ENCODE results near the gene HYAL2. TPM values are rescaled to one million over a fixed set of nuclear protein-coding genes. Genes with fewer than 3 reads are reported as not detected.

HYAL2 gene
- total and polyA plus RNA-seq, 2 of the 8 experiments (the other 6 are each of a cell fraction or from before 2014, with no cell fraction given), result 51.9 to 176 TPM

DNA sequence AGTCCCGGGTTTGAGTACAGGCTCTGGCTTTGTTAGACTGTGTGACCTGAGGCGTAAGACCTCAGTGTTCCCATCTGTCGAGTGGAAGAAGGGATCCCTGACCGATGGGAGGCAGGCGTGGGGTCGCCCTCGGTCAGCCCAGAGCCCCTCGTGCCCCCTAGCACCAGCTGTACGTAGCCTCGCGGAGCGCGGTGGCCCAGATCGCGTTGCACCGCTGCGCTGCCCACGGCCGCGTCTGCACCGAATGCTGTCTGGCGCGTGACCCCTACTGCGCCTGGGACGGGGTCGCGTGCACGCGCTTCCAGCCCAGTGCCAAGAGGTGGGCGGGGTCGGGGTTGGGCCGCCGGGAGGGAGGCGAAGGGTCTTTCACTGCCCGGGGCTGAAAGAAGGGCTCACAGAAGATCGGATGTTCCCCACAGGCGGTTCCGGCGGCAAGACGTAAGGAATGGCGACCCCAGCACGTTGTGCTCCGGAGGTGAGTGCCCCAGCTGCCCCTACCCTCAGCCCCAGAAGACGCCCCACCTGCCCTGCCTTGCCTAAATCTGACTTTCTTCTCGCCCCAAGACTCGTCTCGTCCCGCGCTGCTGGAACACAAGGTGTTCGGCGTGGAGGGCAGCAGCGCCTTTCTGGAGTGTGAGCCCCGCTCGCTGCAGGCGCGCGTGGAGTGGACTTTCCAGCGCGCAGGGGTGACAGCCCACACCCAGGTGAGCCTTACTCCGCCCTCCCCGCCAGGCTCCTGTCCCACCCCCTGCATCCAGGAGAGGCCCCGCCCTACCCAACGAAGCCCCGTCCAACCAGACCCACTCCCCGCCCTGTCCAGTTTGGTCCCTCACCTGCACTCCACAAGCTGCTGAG lies 47.2 kb downstream of the HYAL2 start:
- peak overlapping the region; percentile 70 for H4K8ac ChIP-seq (ENCODE audit: extremely low read depth, insufficient read depth, low read length)
- FAIRE-seq (no peak), DNase-seq (ENCODE audit: low read depth in 1 of 2, low spot score in 2 of 2) (peak in 1 of 2 experiments; percentile 80)
- H3K27me3 ChIP-seq (replicated peaks in 1 of 4; ENCODE audit: control insufficient read depth in 3 of 4, extremely low read depth in 1 of 4, insufficient read depth in 3 of 4, low read length in 3 of 4), result peaks cover 27 to 54% (median 43%) of the 10 kb centered on the region in 4 experiments
- H3K79me2 ChIP-seq (ENCODE audit: control insufficient read depth in 1 of 2, insufficient read depth in 2 of 2, low read length in 2 of 2), result no peaks in the 10 kb centered on the region
- no peak overlapping the region for H2BK120ac ChIP-seq (replicated peaks; ENCODE audit: low read depth, low read length)
- no peak overlapping the region for H3K23ac ChIP-seq (ENCODE audit: insufficient read length)
- H3K27ac ChIP-seq (ENCODE audit: low read depth, low read length), result no peak overlapping the region
- peak overlapping the region; percentile 74 for H3K4ac ChIP-seq (replicated peaks; ENCODE audit: insufficient read length, low read depth, low read length)
- 0 out of 2 replicates have a peak overlapping the region, but pooled peaks have one; percentile 30 for H2BK5ac ChIP-seq (ENCODE audit: low read depth, low read length)
- H3K4me3 ChIP-seq (ENCODE audit: extremely low read depth in 1 of 4, insufficient read depth in 2 of 4, low read depth in 3 of 4, low read length in 4 of 4), result peak overlapping the region; percentile 20 to 61 (median 37)
- CTCF ChIA-PET (ENCODE audit: partially characterized antibody), result interaction anchor here (0.6 to 53.5 kb wide), 24 partner anchors 9 to 483 kb away, joined by 3 to 2149 read pairs (median 4); partner anchors contain the start of genes GNAI2, GNAT1, HYAL2 and IFRD2
- WGBS, 2 experiments (ENCODE audit: extremely low coverage in 1 of 2, insufficient coverage in 1 of 2, insufficient read length in 1 of 2, insufficient replicate concordance in 2 of 2, low coverage in 1 of 2, low lambda C conversion rate in 2 of 2, missing lambda C conversion rate in 1 of 2), result 17% methylated on average over 54 of the region's 65 CpGs; no CpG with 5 or more reads in 1 of the 2 experiments
- peaks cover 0 to 13% (median 10%) of the 10 kb centered on the region in 4 experiments; a peak in 5 of 7 replicates for H3K4me1 ChIP-seq (replicated peaks in 1 of 4; ENCODE audit: control insufficient read depth in 3 of 4, insufficient read depth in 4 of 4, low read length in 3 of 4)
- H4K91ac ChIP-seq (replicated peaks; ENCODE audit: insufficient read length, low read length), result peak overlapping the region; percentile 90
- H3K4me2 ChIP-seq (ENCODE audit: insufficient read depth in 1 of 2, low read depth in 2 of 2, low read length in 2 of 2), result peak overlapping the region; percentile 53 to 86
- H2BK12ac ChIP-seq (ENCODE audit: low read depth, low read length), result 0 out of 2 replicates have a peak overlapping the region, but pooled peaks have one; percentile 81
- H2AK5ac ChIP-seq (ENCODE audit: low read depth, low read length), result no peak overlapping the region
- H3K56ac ChIP-seq (replicated peaks; ENCODE audit: insufficient read length, low read depth, low read length), result no peak overlapping the region
- H3K18ac ChIP-seq (ENCODE audit: extremely low read depth, low read length), result peak overlapping the region; percentile 32
- POLR2A ChIA-PET (ENCODE audit: partially characterized antibody), result interaction anchor here (0.6 to 9.6 kb wide), 18 partner anchors 7 to 748 kb away, joined by 3 to 122 read pairs (median 4); partner anchors contain the start of gene IFRD2
- no peak overlapping the region for H2AFZ ChIP-seq (ENCODE audit: low read length)
- H3K79me1 ChIP-seq (ENCODE audit: low read depth, low read length), result no peaks in the 10 kb centered on the region
- H4K20me1 ChIP-seq (replicated peaks in 1 of 2; ENCODE audit: control insufficient read depth in 1 of 2, insufficient read depth in 2 of 2, low read length in 2 of 2), result no peaks in the 10 kb centered on the region
- no peaks in the 10 kb centered on the region; a peak in 1 of 4 replicates for H3K9me3 ChIP-seq (ENCODE audit: insufficient read depth in 2 of 2, low read depth in 1 of 2, low read length in 1 of 2)
- peak overlapping the region in 2 of 4 experiments; percentile 13 to 21; a peak in 2 of 7 replicates for H3K9ac ChIP-seq (replicated peaks in 1 of 4; ENCODE audit: extremely low read depth in 1 of 4, low read depth in 3 of 4, low read length in 3 of 4)
- no peaks in the 10 kb centered on the region for H3K36me3 ChIP-seq (ENCODE audit: control insufficient read depth in 2 of 4, insufficient read depth in 4 of 4, low read length in 3 of 4)
- no peak overlapping the region; the same call in 1 of the 2 replicates for H2BK15ac ChIP-seq (ENCODE audit: low read length)
- no peak overlapping the region for H3K14ac ChIP-seq (ENCODE audit: insufficient read length)
- H4K5ac ChIP-seq (ENCODE audit: insufficient read length, low read depth, low read length), result no peak overlapping the region
- H2BK20ac ChIP-seq (ENCODE audit: low read length), result no peak overlapping the region
- H3K23me2 ChIP-seq (ENCODE audit: low read depth, low read length), result peaks cover 2% of the 10 kb centered on the region; the same call in 1 of the 2 replicates
- peak; percentile 28 for TF ChIP-seq ASH2L (IDR thresholded peaks at IDR 0.05; ENCODE audit: low read length)
- TF ChIP-seq KDM4A (IDR thresholded peaks at IDR 0.05; ENCODE audit: low read depth, low read length, severe bottlenecking), result peak; percentile 40
- peak; percentile 29; the same call in 1 of the 2 replicates for TF ChIP-seq E2F6 (IDR thresholded peaks at IDR 0.05)
- no peak for TF ChIP-seq HDAC6 (IDR thresholded peaks at IDR 0.05; ENCODE audit: low read depth, low read length)
- TF ChIP-seq, protein P1, sequence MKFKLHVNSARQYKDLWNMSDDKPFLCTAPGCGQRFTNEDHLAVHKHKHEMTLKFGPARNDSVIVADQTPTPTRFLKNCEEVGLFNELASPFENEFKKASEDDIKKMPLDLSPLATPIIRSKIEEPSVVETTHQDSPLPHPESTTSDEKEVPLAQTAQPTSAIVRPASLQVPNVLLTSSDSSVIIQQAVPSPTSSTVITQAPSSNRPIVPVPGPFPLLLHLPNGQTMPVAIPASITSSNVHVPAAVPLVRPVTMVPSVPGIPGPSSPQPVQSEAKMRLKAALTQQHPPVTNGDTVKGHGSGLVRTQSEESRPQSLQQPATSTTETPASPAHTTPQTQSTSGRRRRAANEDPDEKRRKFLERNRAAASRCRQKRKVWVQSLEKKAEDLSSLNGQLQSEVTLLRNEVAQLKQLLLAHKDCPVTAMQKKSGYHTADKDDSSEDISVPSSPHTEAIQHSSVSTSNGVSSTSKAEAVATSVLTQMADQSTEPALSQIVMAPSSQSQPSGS (IDR thresholded peaks at IDR 0.05; ENCODE audit: low read length), result no peak
- TF ChIP-seq EZH2 (IDR thresholded peaks at IDR 0.05; ENCODE audit: low read depth, low read length, severe bottlenecking), result peak; percentile 19
- TF ChIP-seq GABPA (IDR thresholded peaks at IDR 0.05; ENCODE audit: borderline replicate concordance, insufficient read depth, low read length), result peak; percentile 23; the same call in 1 of the 2 replicates
- 0 out of 3 replicates have a peak, but pooled peaks of 1 of the 2 experiments have one; percentile 18 for TF ChIP-seq POLR2A (IDR thresholded peaks at IDR 0.05; ENCODE audit: control extremely low read depth in 1 of 2, low read depth in 2 of 2, low read length in 2 of 2)
